HG03097 (cell line): ENCODE measurements around the gene DARS1.
A peak's percentile ranks its signal among the peaks of the same experiment; 100 is the strongest.

ENCODE experiments used
- ATAC-seq: cut with Tn5 transposase; IDR thresholded peaks from one replicate; pipeline ENCODE4 v1.9.1; 2021; ENCODE audit not compliant: unreplicated experiment, low FRiP score

Gene DARS1

DNA sequence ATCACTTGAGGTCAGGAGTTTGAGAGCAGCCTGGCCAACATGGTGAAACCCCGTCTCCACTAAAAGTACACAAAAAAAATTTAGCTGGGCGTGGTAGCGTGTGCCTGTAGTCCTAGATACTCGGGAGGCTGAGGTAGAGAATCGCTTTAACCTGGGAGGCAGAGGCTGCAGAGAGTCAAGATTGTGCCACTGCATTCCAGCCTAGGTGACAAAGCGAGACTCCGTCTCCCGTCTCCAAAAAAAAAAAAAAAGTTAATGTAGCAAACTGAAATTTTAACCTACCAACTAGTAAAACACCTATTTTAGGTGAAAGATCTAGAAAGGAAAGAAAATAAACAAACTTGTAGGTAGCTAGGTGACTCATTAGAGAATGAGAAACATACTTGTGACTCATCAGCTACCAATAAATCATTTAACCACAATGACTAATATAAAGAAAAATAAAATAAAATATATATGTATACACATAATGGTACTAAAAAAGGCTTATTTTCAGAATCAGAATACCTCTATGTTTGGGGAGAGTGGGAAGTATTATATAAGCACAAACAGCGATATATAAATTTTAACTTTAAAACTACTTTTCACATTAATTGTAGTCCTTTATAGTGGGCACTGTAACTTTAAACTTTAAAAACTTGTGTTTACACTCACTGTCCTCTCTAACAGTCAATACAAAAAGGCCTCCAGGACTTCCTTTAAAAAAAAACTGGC lies 36.6 kb downstream of the DARS1 start:
- no peak for ATAC-seq

DNA sequence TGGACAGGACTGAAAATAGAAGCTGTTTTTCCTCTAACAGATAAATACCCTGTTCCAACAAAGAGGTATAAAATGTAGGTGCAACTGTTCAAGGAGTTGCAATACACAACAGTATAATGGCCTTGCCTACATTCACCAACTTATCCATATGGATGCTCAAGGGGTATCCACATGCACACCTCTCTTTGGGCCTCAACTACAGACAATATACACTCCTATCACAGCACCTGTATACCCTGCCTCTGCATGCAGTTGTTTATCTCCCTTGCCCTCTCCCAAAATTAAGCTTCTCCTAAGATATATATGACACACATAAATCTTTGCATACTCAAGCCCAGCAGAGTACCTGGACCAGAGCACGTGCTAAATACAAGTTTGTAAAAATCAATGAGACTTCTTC lies 37.3 kb downstream of the DARS1 start:
- no peak for ATAC-seq

DNA sequence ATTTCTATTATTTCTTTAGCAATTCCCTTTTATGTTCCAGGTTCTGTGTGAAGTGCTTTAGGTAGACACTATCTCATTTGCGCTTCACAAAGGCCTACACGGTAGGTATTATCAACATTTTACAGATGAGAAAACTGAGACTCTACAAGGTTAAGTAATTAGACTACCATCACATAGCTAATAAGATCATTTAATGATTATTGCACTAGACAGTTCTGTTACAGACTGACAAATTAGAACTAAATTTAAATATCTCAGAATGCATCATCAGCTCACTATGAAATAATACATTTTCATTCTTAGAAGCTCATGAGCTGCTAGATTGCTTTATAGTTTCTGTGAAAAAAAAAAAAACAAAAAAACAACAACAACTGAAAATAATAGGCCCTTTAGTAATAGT lies 37.9 kb downstream of the DARS1 start:
- ATAC-seq = no peak

DNA sequence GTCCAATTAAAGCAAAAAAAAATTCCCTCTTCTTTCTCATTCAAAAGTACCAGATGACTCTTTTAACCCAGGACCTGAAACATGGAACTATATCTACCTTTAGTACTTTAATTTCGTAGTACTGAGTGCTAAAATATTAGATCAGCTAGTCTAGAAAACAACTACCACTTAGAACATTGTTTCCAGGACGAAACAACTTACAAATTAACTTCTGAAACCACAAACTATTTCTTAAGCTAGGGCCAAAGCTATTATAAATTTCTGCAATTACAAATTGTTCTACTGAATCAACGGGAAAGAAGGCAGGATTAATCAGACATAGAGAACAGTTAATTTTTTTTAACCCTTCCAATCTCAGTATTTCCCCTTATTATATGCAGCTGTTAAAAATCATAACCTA lies 39.9 kb downstream of the DARS1 start:
- no peak for ATAC-seq

DNA sequence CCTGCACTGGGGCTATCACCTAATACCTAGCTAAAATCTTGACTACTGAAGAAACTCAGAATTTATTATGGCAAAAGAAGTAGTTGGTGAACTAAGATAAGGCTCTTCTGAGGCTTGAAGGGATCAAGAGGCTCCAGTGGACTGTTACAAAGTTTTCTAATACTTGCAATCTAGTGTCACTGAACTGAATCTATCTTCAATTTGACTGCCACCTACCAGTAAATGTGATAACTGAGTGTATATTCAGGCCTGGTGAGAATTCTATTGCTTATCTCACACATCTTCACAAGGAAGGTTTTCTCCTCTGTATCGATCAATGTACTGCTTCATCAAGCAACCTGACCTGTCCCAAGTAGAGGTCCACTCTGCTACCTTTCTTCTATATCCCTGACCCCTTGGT lies 40.8 kb downstream of the DARS1 start:
- no peak for ATAC-seq

DNA sequence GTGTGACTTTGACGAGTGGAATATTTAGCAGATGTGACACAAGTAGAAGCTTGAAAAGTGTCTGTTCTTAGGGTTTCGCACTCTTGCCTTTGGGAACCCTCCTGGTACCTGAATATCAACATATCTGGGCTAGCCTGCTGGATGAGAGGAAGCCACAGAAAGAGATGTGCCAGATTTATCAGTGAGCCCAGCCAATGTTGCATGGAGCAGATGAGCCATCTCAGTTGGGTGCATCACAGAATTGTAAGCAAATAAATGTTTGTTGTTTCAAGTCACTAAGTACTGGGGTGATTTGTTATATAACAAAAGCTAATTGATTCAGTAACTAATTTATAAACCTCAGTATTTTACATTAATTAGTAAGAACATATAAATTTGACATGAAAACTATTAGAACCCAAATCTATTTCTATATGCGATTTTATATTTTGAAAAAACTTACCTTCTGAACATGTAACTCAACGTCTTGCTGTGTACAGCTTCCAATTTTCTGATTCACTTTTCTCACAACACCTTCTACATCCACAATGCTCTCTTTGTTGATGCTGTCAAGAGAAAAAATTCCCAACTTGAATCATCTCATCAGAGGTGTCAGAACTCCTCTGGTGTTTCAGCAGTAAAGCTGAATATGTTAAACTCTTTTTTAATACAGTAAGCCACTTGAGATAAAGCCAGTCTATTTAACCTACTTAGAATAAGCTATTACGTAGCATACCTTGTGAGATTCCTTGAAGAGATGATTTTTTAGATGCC lies 42.3 kb downstream of the DARS1 start:
- no peak for ATAC-seq

DNA sequence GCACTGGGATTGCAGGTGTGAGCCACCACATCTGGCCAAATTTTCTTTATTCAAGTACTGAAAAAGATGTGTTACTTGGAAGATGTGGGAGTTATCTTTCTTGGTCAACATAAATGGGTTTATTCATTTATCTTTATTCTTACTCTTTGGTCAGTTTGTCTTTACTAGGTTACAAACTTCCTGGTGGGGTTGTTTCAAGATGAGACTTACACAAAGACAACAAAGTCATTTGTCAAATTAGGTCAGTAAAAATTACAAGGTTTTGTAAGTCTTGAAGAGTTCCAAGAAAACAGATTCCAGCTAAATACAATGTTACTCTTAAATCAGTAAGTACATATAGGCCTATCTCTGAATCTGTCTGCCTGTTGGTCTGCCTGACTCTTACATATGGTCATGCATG lies 48.9 kb downstream of the DARS1 start:
- no peak for ATAC-seq

DNA sequence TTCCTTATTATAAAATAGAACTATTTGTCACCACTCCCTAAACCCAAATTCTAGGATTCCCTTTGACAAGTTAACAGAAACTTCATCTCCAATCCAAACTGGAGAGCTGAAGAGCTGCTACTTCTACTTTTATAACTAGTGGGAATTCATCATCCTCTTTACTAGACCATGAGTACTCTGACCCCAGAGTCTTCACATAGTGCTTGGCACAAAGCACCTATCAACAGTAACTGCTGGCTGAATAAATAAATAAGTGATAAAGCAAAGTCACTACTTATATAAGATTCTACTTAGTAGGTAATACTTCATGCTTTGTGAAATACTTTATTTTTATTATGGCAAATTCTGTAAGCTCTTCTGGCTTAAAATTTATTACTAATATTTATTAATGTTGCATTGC lies 49.5 kb downstream of the DARS1 start:
- no peak for ATAC-seq

DNA sequence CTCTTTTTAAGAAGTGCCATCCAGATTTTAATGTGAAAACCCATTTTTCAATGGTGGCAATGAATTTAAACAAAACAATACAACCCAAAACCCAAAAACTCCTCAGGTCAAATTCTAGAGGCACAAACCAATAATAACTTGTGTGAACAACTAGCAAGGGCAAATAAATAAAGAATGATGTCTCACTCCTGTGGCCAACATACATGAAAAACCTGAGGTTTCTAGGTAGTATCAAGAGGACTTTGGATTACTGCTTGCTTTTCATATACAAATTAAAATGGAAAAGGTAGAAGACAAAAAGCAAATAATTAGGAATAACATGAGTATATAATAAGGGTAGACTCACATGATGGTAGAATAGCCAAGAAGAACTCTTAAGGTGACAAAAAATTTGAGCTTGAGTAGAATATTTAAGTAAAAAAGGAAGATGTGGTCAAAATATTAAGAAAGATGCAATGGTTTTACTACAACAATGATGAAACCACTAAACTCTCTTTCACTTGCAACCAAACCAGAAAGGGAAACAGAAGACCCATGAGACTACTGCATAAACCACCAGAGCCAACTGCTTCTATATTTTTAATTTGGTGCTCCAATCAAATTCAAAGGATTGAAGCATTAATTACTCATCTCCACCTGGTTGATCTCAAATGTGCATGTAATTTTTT lies 53.5 kb downstream of the DARS1 start:
- peak; percentile 72 for ATAC-seq

DNA sequence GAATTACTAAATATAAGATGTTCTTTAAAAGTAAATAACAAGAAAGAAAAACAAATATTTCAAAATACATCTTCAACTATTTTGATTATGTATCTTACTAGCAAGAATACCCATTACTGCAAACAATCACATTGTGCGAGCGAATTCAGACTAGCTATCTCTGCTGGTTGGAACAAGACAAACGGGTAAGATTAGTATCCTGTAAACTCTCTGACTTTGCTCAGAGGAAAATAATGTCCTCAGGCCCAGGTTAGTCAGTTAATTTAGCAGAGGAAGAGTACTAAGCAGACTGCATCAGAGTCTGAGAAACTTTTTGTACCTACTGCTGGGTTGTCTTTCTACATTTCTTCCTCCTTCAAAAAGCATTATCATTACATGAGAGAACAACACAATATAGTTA lies 58.8 kb downstream of the DARS1 start:
- no peak for ATAC-seq

DNA sequence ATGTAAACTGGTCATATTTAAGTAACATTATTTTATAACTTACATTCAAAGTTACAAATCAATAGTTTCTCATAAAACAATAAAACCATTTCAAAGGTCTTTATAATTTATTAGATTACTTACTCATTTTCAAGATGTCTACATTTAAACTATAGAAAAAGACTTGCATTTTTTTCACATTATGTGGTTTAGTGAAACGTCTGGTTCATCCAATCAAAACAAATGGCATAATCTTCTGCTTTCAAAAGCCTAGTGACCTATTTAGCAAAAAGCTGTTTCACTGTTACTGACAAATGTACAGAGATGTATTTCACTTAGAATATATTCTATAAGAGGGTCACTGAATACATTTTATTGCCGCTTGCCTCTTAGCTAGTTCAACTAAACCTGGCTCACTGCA lies 59.9 kb downstream of the DARS1 start:
- no peak for ATAC-seq

DNA sequence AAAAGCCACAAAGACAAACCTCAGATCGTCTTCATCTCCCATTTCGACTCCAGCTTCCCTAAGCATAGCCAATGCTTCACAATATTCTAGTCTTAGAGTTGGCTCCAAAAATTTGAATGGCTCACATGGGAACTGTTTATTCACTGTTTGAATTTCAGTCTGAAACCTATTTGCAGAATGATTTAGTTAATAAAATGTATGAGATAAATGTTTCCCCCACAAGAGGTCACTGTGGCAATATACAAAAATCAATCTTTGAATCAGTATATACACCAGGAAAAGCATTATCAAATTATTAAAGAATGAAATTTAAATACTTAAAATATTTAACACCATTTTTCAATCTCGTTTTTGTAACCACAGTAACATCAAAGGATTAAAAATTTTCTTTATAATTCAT lies 69.2 kb downstream of the DARS1 start:
- no peak for ATAC-seq

DNA sequence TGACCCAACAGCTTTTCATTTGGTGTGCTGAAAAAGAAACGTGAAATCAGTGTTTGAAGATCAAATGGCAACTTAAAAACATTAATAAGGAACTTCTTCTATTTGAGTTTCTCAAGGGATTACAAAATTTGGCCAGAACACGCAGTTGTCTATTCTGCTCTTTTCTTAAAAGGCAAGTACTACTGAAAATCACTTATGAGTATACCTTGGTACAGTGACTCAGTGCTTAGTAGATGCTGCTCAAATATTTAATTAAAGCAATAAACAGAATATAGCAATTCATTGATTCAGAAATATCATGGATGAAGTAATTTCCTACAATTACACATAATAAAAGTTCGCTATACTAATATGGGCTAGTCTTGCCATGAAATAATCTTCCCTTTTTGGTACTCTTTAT lies 70.9 kb downstream of the DARS1 start:
- no peak for ATAC-seq

DNA sequence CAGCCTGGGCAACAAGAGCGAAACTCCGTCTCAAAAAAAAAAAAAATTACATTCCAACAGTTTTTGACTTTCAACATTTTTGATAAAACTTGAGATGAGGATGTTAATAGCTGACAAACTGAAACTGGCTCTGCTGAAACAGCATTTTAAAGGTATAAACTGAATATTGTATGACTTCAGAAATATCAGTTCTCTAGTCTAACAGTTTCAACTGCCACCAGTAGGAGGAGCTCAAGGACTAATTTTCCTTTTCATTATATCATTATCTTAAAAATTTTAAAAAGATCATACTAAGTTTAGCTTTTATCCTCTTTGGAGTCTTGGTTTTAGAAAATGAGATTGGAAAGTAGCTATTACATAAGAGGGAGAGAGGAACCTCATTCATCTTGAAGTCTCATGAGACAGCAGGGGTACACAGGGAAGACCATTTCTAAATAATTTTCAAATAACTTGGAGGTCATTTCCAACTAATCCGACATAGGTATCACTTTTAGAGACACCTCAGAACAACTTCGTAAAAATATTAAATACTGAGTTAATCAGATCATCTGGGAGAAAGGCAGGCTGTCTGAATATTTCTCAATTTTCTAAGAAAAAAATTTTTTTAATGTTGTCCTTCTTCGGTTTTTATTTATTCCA lies 71.6 kb downstream of the DARS1 start:
- ATAC-seq = no peak

DNA sequence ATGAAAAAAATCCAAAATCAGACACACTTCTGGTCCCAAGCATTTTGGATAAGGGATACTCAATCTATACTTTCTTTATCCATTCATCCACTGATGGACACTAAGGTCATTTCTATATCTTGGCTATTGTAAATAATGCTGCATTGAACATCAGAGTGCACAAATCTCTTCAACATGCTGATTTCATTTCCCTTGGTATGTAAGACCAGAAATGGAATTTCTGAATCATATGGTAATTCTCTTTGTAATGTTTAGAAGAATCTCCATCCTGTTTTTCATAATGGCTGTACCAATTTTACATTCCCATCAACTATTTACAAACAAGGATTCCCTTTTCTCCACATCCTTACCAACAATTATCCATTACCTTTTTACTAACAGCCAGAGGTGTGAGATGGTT lies 75.5 kb downstream of the DARS1 start:
- no peak for ATAC-seq

DNA sequence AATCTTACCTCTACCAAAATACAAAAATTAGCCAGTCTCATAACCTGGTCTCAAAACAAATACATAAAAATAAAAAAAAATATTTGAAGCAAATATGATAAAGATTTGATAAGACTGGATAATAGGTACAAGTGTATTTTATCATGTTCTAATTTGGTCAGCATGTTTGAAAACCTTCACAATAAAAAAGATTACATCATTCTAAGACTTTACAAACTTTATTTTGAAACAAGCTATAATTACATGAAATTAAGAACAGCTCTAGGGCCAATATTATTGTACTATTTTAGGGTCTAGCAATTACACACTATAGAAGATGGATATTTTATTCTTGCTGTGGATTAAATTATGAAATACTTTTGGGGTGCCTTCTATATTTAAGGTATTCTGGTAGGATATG lies 79.7 kb downstream of the DARS1 start:
- no peak for ATAC-seq

DNA sequence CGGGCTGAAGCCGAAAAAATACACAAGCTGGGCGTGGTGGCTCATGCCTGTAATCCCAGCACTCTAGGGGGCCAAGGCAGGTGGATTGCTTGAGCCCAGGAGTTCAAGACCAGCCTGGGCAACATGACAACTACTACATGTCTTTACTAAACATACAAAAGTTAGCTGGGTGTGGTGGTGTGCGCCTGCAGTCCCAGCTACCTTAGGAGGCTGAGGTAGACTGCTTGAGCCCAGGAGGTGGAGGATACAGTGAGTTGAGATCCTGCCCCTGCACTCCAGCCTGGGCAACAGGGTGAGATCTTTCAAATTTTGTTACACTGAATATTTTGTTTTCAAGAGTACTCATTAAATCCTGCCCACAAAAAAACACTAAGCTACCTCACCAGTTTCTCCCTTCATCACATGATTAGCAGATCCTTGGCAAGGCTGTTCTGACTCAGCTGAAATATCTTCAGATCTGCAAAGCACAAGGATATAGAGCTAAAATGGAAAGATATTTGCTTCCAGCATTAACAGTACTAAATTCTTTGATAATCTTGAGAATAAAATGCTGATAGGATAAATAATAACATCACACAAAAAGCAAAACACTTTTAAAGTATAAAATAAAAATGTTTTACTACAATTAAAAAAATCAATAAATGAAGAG lies 81.0 kb downstream of the DARS1 start:
- no peak for ATAC-seq

DNA sequence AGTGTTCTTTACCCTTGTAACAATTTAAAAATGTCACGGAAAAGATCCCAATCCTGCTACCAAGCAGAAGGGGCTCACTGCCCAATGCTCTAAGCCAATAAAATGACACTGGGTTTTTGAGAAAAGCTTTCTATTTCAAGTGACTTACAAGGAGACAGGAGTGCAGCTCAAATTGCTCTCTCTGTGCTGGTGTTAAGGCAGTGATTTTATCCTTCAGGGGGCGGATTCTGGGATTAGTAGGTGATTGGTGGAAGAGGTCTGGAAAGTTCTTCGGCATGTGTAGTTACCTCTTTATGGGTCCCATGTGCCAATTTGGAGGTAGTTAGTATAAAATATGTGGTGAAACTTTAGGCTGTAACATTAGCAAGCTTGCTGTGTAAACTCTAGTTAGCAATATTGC lies 81.8 kb downstream of the DARS1 start:
- no peak for ATAC-seq

DNA sequence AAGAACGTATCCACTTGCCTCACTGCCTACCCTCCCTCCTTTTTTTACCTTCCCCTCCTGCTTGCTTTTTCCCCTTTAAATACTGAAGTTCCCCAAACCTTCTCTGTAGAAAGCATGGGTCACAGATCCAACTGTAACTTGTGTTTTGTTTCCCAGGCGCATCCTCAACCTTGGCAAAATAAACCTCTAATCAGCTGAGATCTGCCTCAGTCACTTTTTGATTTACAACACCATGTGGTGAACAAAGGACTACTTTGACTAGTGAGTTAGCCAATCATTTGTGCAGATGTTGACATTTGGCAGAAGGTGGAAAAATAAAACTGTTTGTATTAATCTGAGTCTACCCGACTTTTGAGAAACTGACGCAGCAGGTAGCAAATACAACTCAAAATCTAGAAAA lies 85.9 kb downstream of the DARS1 start:
- no peak for ATAC-seq

DNA sequence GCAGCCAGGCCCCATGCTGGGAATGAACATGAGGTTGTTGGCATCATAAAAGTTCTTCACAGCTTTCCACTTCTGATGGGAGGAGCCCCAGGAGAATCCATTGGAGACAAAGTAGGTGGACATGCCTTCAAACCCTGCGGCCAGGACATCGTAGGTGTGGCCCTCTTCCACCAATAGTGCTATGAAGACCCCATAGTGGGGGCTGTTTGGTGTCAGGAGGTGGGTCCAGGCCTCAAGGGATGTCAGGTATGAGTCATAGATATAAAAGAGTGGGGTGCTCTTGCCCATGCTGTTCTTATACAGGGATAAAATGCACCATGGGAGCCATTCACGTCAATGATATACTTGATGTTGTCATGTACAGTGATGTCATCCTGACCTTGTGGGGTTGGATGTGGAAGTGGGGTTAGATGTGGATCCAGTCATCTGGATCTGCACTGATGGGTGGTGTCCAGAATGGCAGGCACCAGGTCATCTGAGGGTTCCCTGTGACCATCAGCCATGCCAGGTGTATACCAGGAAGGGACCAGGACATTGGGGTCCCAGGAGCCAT lies 87.1 kb downstream of the DARS1 start:
- ATAC-seq = no peak

DNA sequence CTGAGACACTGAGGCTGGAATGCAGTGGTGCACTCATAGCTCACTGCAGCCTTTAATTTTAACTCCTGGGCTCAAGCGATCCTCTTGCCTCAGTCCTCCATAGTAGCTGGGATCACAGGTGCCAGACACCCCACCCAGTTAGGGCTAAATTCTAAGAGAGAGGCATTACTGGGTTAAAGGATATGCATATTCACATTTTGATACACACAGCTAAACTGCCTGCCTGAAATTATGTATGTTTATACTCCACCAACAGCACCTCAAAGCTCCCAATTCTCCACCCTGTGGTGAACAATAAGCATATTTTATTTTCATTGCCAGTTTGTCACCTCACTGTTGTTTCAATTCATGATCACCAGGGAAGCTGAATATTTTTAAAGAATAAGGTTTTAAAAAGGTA lies 90.5 kb downstream of the DARS1 start:
- no peak for ATAC-seq
